GM21825 (cell line): ENCODE results near the gene CYP39A1.

Source experiments
- ATAC-seq: cut with Tn5 transposase; IDR thresholded peaks from one replicate; pipeline ENCODE4 v1.9.1; 2021; ENCODE audit warnings: mild to moderate bottlenecking, moderate library complexity; ENCODE audit not compliant: unreplicated experiment

The CYP39A1 gene

DNA sequence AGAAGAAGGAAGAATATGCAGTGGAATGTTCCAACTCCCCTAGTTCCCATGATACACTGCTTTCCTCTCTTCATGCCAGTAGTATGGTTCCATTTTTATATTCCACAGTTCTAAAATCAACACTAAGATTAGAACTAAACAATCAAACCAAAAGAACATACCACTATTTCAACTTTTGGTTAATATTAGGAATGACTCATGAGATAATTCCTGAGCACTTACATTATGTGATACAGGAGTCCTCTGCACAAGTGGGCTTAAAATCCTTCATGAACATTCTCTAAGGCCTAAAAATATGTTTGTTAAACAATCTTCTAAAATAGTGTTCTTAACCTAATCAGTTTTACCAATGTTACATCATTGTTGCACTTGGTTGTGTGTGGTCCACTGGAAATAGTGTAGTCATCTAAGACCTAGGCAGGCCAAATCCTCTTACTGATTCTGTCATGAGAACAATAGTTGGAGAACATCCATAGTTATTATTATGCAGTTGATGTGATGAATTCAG is 131.1 kb downstream of the CYP39A1 start:
- ATAC-seq: no peak

GRCh38 chr6:46517202-46517601 is 135.4 kb downstream of the CYP39A1 start:
- no peak for ATAC-seq

- ATAC-seq: no peak
Observed at GRCh38 chr6:46513533-46513932, 139.1 kb downstream of the CYP39A1 start.

DNA sequence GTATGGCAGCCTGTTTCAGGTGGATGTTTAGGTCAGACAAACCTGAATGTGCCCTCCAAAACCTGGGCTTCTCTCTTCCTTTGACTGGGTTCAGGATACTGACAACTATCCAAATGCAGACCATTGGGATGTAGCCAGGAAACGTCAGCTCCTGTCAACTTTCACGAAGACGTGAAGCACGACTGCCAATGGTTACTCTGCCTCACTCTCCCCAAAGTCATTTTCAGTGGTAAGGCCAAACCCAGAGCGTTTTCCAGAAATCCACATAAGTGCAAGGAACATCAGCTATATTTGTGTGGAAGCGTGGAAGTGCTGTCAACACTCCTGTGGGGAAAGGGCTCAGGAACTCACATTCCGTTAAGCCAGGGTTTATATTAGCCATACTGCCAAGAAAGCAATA is 141.3 kb downstream of the CYP39A1 start:
- no peak for ATAC-seq

DNA sequence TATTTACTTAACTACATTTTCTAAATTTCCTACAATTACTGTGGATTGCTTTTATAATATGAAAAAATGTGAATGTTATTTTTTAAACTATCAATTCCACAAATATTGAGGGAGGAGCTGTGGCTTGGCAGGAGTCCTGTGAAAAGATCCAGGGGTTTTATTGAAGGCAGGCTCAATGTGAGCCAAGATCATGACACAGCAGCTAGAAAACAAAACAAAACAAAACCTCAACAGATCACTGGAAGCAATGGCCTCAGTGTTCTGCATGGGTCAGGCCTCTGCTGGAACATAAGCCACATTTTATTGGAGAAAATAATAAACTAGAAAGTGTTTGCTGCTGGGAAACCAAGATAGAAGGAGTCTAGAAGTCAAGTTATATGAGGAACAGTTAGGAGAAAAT is 142.0 kb downstream of the CYP39A1 start:
- ATAC-seq: no peak

- ATAC-seq: no peak
Observed at GRCh38 chr6:46509981-46510510, 142.6 kb downstream of the CYP39A1 start.

DNA sequence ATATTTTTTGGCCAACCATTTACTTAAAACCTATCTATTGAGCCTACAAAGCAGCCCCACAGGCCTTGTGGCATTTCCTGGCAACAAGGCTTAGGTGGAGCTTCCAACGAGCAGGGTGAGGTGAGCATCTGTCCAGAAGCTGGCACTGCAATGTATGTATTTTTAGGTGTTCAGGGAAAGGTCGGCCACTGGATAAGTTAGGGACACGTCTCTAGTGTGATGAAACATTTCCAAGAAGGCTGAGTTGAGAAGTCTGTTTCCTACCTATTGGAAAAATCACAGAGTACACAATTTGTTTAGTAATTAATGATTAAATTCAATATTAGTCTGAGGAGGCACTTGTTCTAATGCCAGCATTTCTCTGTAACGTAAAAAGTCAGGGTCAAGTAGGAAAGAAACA is 143.6 kb downstream of the CYP39A1 start:
- no peak for ATAC-seq

DNA sequence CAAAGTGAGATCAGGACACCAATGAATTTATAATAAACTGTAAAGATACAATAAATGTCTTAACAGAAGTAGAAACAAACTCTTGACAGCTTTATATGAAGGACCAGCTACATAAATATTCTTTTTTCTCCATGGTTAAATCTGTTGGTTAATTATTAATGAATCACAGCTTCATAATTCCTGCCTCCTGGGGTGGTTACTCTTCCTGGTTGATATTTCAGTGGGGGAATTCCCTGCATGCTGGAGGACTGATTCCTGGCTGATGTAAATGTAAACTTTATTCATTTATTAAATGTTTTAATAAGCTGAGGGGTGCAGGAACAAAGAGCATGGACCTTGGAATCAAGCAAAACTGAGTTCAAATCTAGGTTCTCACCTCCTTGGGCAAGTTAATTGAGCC is 145.2 kb downstream of the CYP39A1 start:
- ATAC-seq: no peak

DNA sequence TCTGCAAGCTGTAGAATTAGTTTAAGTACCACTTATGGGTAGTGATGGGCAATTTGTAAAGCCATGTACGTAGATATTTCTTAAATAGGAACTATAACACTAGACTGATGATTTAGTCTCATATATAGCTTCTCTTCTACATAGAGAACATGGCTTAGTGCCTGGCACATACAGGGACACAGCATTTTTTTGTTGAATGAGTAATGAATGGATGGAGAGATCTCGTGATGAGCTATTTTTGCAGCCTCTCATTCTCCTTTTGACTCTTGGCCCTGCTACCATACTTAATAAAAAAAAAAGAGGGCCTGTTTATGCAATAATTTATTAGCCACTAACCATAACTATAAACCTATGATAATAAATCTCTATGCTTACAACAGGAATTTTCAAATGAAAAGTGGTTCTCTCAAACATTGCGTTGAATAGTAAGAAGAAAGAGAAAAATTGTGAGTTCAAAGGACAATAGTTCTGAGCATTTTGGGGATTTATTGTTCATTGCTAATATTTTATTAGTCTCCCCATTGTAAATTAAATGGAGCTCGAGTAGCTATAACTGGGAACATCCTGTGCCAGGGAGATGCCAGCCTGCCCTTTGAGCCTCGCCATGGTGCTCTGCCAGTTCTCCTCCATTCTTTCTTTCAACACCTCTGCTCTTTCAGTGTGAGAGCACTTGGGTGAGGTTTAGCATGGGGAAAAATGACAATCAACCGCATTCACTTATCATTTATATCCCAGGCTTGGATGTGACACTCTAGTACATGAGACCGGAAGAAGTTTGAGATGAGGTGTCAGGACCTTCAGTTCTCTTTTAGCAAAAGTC is 146.7 kb downstream of the CYP39A1 start:
- no peak for ATAC-seq

DNA sequence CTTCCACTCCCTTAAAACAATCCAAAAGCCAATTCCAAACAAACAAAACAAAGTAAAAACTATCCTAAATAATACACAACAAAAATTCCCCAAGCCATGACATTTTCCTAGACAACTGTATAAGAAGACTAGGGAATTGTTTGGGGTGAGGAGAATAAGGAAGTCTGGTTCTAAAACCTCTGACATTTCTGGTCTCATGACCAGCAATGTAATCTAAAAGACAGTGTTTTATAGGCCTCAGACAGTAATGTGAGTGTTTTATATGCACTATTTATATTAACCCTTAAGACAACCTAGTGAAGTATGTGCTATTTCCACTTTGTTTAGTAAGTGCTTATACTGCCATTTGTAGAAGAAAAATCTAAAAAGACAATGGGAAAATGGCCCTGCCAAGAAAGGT is 148.4 kb downstream of the CYP39A1 start:
- no peak for ATAC-seq

DNA sequence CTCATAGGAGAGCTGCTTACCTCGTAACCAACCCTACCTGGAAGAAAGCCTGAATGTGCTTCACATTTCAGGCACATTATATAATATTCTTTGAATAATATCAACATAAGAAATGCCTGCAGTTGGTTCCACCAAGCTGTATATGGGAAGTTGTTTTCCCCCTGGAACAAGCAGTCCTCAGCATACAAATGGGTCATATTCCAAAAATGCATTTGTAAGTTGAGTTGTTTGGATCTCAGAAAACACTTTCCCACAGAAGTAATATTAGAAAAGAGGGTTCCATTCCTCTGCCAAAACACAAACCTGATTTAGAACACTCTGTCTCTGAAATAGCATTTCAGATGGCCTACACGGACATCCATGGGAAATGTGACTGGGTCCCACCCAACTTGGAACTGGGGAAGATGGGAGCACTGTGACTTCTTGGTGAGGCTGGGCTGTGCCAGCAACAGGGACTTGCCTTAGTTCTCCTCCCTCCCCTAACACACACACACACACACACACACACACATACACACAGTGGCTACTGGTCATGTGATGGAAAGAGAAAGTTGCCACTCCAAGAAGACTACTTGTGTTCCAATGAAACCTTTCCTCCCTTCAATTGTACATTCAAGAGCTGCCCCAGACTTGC is 150.0 kb downstream of the CYP39A1 start:
- ATAC-seq: no peak

GRCh38 chr6:46501136-46502089 is 151.2 kb downstream of the CYP39A1 start:
- no peak for ATAC-seq

GRCh38 chr6:46500382-46500781 is 152.2 kb downstream of the CYP39A1 start:
- ATAC-seq: no peak
